ENCODE measurements around the gene ABLIM3.

The ABLIM3 gene

GRCh38 chr5:149221326-149221725 lies 80.0 kb downstream of the ABLIM3 start:
- no peak for DNase-seq

DNA sequence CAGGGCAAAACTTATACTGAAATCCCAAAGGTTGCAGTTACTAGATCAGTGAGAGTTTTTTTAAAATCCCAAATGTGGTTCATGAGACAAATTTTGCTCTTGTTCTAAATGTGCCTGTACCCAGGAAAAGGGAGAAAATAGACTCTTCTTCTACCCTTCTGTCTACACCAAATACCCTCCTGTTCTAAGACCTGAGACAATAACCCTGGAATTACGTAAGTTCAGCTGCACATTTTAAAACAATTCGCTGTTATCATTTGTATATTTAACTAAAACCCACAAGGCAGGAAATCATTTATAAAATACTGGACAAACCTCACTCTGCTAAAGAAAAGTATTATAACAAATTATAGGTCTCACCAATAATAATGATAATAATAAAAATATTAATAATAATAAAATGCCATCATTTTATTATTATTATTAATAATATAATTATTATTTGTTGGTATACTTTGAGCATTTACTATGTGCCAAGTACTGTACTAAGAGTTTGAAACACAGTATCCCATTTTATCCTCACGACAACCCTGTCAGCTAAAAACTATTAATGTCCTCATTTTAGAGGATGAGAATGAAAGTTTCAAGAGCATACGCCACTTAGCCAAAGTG lies 80.5 kb downstream of the ABLIM3 start:
- DNase-seq = no peak

DNA sequence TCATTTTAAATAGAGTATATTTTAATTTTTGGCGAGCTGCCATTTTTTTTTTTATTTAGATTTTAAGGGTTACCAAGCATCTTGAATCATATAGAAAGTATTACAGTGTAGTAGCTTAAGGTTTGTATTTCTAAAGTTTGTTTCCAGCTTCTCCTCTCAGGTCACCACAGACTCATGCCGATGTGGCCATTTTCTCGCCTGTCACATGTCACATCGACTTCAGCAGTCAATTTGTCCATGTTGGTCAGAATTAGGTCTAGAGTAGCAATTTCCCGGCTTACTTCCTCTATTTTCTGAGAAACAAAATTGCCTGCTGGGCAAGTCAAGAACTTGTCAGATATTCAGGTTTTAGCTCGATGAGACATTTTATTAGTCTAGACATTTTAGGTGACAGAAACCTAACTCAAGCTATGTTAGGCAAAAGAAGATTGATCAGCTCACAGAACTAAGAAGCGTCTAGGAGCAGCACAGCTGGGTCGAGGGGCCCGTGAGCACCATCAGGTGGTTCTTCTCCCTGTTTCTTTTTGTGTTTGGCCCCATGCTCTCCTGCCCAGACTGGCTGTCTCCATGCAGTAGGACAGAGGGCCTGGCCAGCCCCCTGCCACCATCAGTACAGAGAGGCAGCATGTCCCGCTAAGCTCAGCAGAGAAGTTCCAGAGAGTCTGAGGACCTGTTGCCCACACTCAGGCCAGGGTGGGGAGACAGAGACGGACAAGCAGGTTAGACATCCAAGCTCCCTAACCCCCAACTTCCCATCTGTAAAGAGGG lies 82.0 kb downstream of the ABLIM3 start:
- DNase-seq = no peak

DNA sequence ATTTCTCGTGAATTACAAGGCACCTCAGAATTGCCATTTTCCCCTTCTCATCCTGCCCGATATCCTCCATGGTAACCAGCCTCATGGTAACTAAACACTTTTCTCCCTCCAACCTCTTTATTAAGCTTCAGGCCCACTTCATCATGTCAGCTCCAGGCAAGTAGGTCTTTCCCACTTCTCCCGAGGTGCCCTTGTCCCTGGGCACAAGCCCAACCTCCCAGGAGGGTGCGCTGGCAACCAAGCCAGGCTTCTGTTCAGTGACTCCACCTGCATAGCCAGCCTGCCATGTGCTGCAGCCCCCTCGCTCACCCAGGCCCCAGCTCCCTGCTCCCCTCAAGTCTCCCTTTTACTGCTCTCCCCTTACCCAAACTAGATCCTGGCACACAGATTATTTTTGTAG lies 83.0 kb downstream of the ABLIM3 start:
- peak; percentile 28 for DNase-seq

DNA sequence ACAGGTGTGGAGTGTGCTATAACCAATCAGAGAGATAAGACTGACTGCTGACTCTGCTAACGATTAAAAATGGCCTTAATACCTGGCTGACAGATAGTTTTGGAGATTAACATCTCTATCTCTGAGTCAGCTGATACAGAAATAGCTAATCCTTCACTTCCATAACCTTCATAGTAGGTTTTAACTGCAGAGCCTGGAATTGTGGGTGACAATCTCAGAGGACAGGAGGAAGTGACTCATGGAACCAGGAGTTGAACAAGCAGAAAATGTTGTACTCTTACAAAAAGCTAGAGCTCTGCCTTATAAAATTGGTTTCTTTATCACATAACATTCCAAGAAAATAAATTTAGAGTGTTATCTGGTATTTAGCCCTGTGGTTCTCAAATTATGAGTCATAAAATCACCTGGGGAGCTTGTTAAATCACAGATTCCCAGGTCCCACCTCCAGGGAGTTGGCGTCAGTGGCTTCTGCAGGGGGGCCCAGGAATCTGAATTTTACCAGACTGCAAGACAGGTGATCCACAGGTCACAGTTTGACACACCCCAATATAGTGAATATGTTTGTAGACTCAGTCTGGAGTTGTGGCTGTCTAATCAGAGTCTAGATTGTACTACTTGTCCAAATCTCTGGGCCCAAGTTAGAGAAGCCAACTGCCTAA lies 86.0 kb downstream of the ABLIM3 start:
- no peak for DNase-seq

GRCh38 chr5:149228618-149229297 lies 87.5 kb downstream of the ABLIM3 start:
- DNase-seq = peak; percentile 60

DNA sequence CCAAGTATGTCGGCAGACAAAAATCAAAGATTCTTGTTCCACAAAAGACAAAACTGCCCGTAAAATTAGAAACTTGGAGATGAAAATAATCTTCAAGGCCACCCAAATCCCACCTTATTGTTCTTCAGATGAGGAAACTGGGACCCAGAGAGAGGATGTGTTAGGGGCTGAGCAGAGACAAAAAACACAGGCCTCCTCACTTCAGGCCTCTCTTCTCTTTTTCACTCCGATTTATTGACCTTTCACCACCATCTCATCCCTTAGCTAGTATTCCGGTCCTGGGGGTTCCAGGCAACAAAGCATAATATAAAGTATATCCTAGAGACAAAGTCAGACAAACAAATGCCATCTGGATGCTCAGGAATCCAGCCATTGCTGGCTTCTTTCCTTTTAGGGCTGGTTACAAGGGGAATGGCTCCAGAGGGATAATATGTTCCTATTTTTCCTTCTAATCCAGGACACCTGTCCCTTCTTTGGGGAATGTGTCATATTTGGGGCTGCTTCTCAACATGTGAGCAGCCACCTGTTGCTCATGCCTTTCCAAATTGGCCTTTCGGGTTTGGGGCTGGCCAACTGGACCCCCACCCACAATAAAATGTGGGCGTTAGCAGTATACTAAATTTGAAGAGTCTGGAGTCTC lies 88.1 kb downstream of the ABLIM3 start:
- no peak for DNase-seq

DNA sequence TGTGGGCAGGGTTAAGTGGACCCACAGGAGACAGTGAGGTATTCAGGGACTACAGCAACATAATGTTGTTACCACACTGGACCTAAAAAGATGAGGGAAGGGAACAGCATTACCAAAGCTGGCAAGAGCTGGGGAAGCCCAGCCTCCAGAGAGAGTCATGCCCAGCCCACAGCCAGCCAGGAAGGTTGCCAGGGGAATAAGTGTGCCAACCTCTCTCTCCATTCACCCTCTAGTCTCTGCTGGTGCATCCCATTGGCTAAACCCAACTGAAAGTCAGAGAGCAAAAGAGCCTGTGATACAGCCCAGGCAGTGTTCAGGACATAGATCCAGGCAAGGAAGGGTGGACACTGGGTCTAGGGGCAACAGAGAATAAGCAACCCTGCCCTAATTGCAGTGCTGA lies 94.5 kb downstream of the ABLIM3 start:
- no peak for DNase-seq

- no peak for DNase-seq
These were observed 96.4 kb downstream of the ABLIM3 start for GRCh38 chr5:149237662-149238061.

DNA sequence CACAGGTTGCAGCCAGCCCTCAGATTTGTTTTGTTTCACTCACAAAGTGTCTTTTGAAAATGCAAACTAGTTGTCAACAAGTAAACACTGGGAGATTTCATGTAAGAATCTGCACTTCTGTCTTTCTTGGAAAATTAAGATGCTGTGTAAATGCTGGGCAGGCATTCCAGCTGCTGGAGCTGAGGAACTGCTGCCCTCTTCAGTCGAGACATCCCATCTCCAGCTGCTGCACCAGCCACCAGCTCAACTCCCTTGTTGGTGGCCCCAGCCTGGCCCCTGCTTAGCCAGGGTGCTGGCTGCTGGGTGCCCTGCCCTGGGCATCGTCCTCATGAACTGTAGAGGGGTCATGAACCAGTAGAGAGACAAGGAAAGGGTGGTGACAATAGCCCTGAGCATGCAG lies 97.2 kb downstream of the ABLIM3 start:
- DNase-seq = no peak

- DNase-seq = no peak
These were observed 98.6 kb downstream of the ABLIM3 start for GRCh38 chr5:149239917-149240316.

DNA sequence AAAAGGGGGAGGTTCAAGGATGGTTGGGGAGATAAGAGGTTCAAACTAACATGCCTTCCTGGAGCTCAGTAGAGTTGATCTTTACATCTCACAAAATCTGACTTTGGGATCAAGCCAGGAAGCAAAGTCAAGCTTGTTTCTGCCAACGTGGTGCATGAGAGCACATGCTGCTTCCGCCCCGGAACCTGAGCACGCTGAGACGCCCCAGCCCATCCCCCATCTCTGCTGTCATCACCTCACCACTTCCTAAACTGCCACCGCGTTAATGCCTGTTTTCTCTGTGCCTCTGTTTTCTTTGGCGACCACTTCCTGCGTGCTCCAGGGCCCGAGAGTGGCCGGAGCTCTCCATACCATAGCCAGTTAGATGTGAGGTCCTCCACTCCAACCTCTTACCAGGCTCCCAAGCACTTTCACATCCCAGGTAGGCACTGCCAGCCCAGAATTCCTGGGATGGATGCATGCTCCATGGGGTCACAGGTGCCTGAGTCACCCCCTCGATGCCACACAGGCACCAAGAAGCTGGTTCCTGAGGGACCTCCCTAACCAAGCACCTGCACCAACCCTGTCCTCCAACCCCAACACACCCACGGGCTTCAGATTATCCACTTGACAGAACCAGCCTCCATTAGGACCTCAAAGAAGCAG lies 99.2 kb downstream of the ABLIM3 start:
- DNase-seq = no peak

DNA sequence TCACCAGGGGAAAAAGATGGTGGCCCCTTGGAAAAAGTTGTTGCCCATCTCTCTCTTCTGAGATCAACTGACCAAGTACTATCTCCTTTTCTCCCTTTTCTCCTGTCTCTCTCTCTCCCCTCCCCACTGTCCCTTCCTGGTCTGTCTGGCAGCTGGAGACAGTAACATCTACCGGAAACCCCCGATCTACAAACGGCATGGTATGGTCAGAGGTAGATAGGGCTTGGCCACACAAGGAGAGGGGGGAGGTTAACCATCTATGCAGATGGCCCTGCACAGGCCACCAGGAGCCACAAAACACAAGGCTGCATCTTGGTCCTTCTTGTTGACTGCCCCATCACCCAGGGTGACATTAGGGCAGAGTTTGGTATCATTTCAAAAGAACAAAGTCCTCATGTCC lies 101.0 kb downstream of the ABLIM3 start:
- DNase-seq = no peak

- no peak for DNase-seq
These were observed 105.6 kb downstream of the ABLIM3 start for GRCh38 chr5:149246906-149247305.

- no peak for DNase-seq
These were observed 106.4 kb downstream of the ABLIM3 start for GRCh38 chr5:149247726-149248125.

- DNase-seq = no peak
These were observed 110.3 kb downstream of the ABLIM3 start for GRCh38 chr5:149251546-149251945.

DNA sequence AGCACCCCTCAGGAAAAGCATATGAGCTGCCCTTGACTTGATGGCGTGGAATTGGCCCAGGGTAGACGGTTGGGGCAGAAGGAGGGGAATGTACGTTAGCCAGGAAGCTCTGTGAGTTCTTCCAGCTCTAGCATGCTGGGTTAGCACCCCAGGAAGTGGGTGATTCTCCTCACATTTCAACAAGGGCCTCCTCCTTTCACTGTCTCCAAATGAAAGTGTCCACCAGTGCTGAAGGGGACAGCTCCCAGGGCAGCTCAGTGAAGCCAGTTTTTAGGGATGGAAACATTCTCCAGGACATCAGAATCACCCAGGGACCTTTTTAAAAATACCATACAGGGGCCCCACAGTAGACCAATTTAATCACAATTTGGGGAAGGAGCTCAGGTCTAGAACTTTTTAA lies 113.2 kb downstream of the ABLIM3 start:
- DNase-seq = no peak

DNA sequence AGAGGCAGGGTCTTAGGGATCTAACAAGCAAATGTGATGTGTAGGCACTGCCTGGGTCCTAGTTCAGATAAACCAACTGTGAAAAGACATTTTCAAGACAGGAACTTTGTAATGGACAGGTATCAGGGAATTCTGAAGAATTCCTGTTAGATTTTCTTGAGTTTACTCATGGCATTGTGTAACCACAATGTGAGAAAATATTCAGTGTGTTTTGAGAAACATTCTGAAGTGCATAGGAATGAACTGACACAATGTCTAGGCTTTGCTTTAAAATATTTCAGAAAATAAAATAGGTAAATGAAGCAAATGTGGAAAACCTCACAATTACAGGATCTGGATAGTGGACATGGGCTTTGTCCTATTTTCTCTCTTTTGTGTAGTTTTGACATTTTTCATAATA lies 115.2 kb downstream of the ABLIM3 start:
- no peak for DNase-seq

- no peak for DNase-seq
These were observed 115.8 kb downstream of the ABLIM3 start for GRCh38 chr5:149257131-149257530.

GRCh38 chr5:149257889-149258705 lies 116.8 kb downstream of the ABLIM3 start:
- DNase-seq = no peak

DNA sequence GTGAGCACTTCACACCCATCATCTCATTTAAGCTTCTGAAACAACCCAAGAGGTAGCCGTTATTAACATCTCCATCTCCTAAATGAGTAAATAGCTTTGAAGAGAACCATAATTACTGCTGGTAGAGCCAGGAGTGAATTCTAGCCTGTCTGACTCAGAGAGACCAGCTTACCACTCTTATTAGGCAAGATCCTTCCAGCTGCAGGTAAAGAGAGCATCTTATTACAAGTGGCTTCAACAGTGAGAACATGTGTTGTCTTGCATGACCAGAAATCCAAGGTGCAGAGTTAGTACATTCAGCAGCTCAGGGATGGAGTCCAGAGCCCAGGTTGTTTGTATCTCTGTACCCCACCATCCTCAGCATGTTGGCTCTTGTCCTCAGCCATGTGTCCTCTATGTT lies 119.5 kb downstream of the ABLIM3 start:
- no peak for DNase-seq

DNA sequence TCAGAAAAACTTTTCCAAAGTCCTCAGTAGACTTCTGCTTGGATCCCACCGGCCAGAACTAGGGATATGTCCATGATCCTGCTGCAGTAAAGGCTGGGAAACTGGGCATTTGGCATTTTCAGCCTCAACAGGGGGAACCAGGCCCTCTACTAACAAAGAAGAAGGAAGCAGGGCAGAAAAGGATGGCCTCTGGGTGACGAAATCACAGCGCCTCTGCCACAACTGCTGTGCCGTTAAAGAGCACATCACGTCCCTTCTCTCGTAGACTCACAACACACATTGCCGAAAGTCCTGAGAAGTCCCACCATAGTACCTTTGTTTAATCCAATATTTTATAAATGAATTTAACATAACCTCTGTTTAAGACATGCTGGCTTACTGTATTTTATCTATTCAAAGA lies 120.0 kb downstream of the ABLIM3 start:
- no peak for DNase-seq

Measured in NCI-H1694 (cell line).